GM18508 (cell line): ENCODE data around the gene CAT.

ENCODE experiments used
- ATAC-seq: cut with Tn5 transposase; IDR thresholded peaks from one replicate; pipeline ENCODE4 v1.9.1; 2021; ENCODE audit warnings: moderate number of reproducible peaks; ENCODE audit not compliant: insufficient read depth, unreplicated experiment

CAT gene

DNA sequence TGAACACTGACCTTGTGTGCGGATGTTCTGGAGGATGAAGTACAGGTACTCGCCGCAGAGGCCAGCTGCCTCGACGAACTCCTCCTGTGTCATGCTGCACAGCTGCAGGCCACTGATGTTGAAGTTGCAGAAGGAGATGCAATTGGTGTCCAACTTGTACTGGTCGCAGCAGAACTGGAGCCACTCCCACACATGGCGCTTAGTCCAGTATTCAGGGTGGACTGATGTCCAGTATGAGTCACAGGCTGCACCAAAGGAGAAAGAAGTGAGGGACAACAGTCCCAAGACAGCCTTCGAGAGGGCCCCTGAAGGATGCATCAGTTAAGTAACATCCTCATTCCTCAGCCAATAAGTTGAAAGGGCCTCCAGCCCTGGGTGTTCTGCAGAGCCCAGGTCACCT lies 54.7 kb downstream of the CAT start:
- no peak for ATAC-seq

GRCh38 chr11:34493926-34494595 lies 55.3 kb downstream of the CAT start:
- no peak for ATAC-seq

DNA sequence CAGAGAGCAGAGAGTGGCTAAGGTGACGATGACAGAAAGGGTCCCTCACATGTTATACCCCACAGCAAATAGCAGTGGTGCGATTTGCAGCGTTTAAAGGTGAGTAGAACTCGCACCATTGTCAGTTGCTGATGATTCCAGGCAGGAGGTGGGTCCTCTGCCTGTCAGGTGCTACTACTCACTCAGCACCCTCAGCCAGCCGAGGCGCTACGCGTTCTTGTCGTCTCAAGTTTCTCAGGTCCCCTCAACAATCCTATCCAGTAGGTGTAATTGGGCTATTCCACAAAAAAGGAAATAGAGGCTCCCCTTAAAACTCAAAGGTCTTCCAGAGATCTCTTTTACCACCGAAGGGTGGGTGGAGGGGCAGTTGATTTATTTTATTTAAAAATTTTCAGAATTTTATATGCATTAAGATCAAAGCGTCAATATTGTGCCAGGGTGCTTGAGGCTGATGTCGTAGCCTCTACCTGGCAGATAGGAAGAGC lies 56.5 kb downstream of the CAT start:
- ATAC-seq, result no peak

DNA sequence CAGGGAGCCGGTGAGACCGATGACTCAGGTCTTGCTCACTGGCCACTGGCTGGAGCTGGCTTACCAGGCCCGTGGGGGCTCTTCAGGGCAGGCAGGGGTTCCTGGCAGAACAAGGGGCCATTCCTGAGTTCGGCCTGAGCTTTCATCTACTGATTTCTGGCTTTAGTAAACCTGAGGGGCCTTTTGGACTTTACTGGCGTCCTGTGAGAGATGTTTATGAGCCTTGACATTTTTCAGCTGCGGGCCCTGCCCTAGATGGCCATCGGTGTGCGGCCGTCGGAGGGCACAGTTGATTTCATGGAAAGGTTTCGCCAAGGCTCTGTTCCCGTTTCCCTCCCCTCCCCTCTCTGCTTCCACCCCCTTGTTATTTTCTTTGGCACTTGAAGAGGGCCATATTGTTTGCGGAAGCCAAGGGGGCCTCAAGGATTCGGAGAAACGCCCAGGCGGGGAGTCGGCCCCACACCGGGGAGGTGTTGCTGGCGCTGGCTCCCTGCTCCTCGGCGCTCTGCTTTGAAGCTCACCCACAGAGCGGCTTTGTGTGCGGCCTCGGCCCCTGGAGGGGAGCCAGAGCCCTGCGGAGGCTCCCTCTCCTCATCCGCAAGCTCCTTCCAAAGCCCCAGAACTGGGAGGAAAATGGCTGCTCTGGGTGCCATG lies 57.1 kb downstream of the CAT start:
- no peak for ATAC-seq

- ATAC-seq, result no peak
These were observed 61.2 kb downstream of the CAT start for GRCh38 chr11:34499719-34500500.

- no peak for ATAC-seq
These were observed 62.8 kb downstream of the CAT start for GRCh38 chr11:34501500-34501899.

DNA sequence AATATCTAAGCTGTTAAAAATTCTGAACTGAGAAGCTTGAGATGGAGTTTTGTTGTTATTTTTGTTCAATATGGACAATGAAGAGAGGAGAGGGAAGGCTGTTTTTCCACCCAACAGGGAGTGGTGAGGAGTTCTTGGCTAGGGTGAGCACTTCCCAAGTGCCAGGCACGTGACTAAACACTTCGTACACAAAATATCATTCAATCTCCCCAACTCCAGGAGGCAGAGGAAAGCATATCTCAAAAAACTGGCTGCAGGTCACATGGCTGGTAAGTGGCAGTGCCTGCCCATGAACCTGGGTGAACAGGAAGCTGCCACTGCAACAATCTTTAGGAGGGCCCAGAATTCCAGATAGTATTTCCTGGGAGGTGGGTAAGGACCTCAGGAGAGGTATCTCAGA lies 63.2 kb downstream of the CAT start:
- no peak for ATAC-seq

DNA sequence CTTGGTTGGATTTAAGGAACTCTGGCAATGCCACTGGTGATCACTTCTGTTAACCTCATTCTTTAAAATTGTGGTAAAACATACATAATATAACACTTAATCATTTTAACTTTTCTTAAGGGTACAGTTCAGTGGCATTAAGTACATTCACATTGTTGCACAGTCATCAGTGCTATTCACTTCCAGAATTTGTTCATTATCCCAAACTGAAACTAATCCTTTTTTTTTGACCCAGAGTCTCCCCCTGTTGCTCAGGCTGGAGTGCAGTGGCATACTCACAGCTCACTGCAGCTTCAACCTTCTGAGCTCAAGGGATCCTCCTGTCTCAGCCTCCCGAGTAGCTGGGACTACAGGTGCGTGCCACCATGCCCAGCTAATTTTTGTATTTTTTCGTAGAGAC lies 64.2 kb downstream of the CAT start:
- ATAC-seq, result no peak

GRCh38 chr11:34505874-34506273 lies 67.1 kb downstream of the CAT start:
- no peak for ATAC-seq

DNA sequence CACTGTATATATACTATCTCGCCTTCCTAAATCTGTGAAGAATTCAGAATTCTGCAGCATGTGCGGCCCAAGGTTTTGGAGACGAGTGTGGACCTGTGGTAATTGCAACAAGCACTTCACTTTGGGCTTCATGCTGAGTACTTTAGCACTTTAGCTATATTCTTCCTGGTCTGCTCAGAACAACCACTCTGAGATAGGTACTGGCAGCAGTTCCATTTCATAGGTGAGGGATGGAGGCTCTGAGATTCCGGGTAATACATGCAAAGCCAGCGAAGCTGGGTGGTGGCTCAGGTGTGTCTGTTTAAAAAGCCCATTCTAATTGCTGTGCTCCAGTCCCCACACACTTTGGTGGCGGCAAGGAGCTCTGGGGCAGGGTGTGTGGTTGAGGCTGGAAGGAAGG lies 68.4 kb downstream of the CAT start:
- no peak for ATAC-seq

- ATAC-seq, result no peak
These were observed 68.9 kb downstream of the CAT start for GRCh38 chr11:34507610-34508009.

GRCh38 chr11:34508524-34508923 lies 69.8 kb downstream of the CAT start:
- ATAC-seq, result no peak

- no peak for ATAC-seq
These were observed 70.7 kb downstream of the CAT start for GRCh38 chr11:34509336-34509876.

- ATAC-seq, result no peak
These were observed 71.5 kb downstream of the CAT start for GRCh38 chr11:34510218-34510617.

GRCh38 chr11:34510673-34511072 lies 71.9 kb downstream of the CAT start:
- ATAC-seq, result no peak

DNA sequence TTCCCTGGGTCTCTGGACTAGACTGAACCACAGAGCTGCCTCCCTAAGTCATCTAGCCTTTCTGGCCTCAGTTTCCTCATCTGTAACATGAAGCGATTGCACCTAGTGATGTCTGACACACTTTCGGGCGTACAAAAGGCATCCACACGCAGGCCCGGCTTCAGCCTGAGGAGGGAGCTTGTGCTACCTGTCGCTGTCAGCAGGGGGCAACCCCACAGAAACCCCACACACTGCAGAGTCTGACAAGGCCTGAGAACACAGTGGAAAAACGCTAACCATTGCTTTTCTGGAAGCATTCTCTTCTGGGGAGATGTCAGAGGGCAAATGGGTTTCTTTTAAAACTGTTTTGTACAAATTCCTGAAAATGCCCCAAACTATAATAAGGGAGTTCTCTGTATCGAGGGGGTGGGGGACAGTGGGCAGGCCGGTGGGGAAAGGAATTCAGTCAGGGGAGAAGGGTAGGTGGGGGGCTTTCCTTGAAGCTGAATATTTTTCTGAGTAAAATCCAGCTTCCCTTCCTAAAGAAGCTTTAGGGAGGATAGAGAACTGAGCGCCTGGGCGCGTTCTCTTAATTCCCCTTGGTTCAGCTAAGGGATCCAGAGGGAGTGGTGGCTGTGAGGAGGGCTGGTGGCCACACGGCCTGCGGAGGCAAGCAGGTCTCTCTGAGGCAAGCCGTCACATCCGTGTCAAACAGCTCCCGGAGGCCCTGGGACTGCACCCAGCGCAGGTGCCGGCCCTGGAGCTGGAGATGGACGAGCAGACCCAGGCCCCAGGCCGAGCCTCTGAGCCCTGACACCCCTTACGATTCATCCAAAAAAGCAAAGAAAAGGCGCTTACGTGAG lies 74.3 kb downstream of the CAT start:
- peak; percentile 86 for ATAC-seq

DNA sequence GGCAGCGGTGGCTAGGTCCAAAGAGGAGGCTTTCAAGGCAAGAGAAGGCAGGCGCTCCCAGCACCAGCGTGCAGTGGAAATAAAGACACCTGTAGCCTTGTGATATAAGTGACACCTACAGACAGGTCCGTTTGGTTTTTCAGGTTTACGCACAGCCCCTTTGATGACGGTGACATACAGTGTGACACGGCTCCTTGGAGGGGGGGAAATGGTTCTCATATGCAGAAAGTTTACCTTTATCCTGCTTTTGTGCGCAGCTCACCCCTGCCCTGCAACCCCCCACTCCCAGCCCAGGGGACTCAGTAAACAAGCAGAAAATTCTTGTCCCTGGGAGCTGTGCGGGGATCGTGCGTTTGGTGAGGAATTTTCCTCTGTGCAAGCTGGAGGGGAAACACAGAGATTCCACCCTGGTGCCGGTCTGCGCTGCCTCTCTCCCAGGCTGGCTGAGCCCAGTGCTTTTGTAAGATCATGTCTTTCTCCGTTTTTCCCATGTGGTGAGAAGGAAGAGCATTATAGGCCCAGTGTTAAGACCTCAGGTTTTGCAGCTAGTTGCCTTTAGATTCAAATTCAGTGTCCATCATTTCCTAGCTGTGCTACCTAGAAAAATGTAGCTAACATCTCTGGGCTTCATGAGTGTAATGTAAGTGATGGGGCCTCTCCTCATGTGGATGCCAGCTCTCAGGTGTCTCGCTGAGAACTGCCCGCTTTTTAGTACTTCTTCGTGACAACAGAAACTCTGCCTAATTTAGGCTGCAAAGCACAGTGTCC lies 75.1 kb downstream of the CAT start, which contains the start of gene ELF5:
TSS of gene ELF5 (minus strand) at position 113 of the 768 bp plus-strand sequence. CDS start 8,045 bp downstream, outside the sequence.
- no peak for ATAC-seq

DNA sequence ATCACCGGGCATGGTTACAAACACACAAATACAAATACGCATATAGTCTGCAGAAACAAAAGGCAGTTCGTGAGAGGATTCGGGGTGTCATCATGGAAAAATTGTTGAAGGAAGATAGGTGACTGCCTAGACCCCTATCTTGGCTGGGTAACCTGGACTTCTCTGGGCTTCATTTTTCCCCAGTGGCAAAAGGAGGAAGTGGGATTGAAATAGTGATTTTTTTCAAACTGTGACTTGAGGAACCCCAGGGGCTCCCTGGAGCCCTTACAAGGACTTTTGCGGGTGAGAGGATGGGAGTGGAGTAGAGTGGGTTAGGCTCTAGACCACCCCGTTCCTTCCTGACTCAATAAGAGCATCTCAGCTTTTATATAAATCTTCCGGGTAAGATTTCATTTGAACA lies 75.9 kb downstream of the CAT start:
- ATAC-seq, result no peak
